Forelimb muscle (tissue), 1 donor: ENCODE results near the gene TIMM8A. TPM values are rescaled to one million over a fixed set of nuclear protein-coding genes. Genes with fewer than 3 reads are reported as not detected.
"Not testable (repeated sequence)": the region's sequence is repeated elsewhere in the genome, so short reads cannot be mapped to it uniquely, and the experiment has no call there.

ENCODE experiments used
- DNase-seq: peaks from one replicate; pipeline ENCODE4 v3.0.0-alpha.2; 2013; ENCODE audit warnings: low read depth
- polyA plus RNA-seq: library from polyadenylated mRNA; unstranded; fragments of 120-200 nt; gene quantifications from one replicate; pipeline ENCODE4 v1.2.1, GENCODE V29; 2013; ENCODE audit not compliant: insufficient read length

TIMM8A gene
- polyA plus RNA-seq, 1 donor: 9.0 TPM

DNA sequence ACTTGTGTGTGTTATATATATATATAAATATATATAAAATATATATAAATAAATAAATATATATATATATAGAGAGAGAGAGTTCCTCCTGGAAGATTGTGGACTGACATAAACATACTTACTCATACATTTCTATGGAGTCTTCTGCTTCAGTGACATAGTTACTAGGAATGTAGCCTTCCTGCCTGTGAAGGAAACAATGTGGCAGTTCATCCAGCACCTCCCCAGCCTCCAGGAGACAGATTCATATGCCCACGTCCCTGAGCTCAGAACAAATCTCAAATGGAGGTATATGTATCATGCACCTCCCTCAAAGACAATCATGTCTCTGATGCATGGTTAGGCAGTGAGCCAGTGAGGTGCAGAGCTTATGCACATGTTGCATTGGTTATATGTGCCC is 11.4 kb upstream of the TIMM8A start:
- DNase-seq: no peak

DNA sequence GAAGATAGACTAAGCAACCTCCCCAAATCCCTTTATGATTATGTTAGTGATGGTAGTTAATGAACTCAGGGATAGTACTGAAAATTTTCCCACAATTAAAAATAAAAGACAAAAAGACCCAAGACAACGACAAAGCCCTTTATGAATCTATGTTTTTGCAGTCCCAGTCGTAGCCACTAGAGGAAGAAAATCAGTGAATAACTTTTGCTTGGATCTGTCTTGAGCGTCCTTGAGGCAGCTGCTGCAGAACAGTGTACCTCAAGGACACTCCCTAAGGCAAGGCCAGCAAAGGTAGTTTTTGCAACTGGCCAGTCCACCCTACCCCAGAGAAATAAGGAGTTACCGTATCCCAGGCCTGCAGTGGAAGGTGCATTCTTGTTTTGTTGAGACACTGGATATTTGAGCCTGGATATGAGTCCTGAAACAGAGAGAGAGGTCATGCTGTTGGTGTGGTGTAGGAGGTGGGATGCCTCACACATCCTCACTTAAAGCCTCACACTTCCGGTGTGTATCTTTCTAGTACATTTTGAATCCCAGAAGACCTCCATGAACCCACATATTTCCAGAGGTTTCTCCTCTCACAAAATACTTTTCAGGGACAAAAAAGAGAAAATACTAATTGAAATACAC is 8.7 kb upstream of the TIMM8A start:
- no peak for DNase-seq

GRCh38 chrX:101349193-101349562 is 636 bp upstream of the TIMM8A start:
- DNase-seq: no peak

- DNase-seq: no peak
Observed at GRCh38 chrX:101347859-101348451, 587 bp downstream of the TIMM8A start.

DNA sequence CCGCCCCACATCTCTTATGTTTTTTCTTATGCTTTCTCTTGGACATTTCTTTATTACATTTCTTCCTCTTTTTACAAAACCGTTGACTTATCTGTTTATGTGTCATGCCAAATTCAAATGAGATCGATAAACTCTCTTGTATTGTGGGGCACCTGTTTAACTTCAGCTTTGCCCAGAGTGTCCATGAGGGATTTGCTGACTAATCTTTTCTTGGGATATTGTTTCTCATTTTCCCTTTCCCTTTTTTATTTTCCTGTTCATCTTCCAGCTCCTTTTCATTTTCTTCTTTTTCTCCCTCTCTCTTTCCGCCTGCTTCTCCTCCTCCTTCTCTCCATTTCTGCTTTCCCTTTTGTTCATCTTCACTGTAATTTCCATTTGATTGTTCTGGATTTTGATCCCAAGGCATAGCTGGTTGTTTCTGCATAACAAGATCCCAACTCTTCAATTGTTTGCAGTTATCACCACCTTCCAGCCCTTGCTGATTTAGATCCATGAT is 10.7 kb downstream of the TIMM8A start:
- DNase-seq: no peak

- DNase-seq: not testable (repeated sequence)
Observed at GRCh38 chrX:101334310-101334709, 14.2 kb downstream of the TIMM8A start.

DNA sequence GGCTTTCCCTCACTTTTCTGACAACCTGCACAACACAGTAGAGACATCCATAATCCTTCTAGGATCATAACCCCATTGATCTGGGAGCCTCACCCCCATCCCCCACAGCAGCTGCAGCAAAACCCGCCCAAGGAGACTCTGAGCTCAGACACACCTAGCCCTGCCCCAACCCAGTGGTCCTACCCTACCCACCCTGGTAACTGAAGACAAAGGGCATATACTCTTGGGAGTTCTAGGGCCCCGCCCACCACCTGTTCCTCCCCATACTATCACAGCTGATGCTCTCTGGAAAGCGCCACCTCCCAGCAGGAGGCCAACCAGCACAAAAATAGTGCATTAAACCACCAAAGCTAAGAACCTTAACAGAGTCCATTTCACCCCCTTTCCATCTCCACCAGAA is 21.9 kb downstream of the TIMM8A start:
- DNase-seq: not testable (repeated sequence)

DNA sequence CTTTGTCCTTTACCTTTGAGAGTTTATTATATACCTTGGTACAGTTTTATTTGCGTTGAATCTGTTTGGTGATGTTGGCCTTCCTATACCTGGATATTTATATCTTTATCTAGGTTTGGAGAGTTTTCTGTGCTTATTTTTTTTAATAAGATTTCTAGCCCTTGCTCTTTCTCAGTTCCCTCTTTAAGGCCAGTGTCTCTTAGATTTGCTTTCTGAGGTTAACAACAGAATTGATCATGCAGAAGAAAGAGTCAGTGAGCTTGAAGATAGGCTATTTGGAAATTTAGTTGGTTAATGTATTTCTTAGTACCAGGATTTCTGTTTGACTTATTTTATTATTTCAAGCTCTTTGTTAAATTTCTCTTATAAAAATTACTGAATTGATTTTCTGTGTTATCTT is 44.8 kb downstream of the TIMM8A start:
- DNase-seq: no peak

Other genes with a start within 250 kb of the TIMM8A start
- gene DRP2, start 129.0 kb downstream of the TIMM8A start, polyA plus RNA-seq: 1.6 TPM
- gene TAF7L, start 57.4 kb downstream of the TIMM8A start, polyA plus RNA-seq: 0.25 TPM
- 1.6 TPM for gene BTK, start 37.4 kb upstream of the TIMM8A start, polyA plus RNA-seq
- 1,436 TPM for gene RPL36A, start 42.3 kb upstream of the TIMM8A start, polyA plus RNA-seq
- 13.9 TPM for gene GLA, start 59.2 kb upstream of the TIMM8A start, polyA plus RNA-seq
- 58.0 TPM for gene HNRNPH2, start 59.5 kb upstream of the TIMM8A start, polyA plus RNA-seq
- gene ARMCX4, start 136.7 kb upstream of the TIMM8A start, polyA plus RNA-seq: 68.0 TPM
- 93.8 TPM for gene ARMCX1, start 201.8 kb upstream of the TIMM8A start, polyA plus RNA-seq